Stimulated activated CD8-positive, alpha-beta memory T cell treated with anti-CD3 and anti-CD28 coated beads, Interleukin-7, amount 100 ng/mL, for 48 hours (primary cell): ENCODE results near the gene PLXNB2.
"Not testable (repeated sequence)": the region's sequence is repeated elsewhere in the genome, so short reads cannot be mapped to it uniquely, and the experiment has no call there.

Experiments used
- DNase-seq, 2 donors: peaks; one replicate each; pipeline ENCODE4 v3.0.0-alpha.2; 2020; ENCODE audit warnings: low read depth in 1 of 2; ENCODE audit errors: extremely low read depth in 1 of 2

Gene PLXNB2

GRCh38 chr22:50282361-50283155 is 24.9 kb downstream of the PLXNB2 start:
- no peak for DNase-seq

- no peak for DNase-seq
These were observed 25.5 kb downstream of the PLXNB2 start for GRCh38 chr22:50281957-50282356.

GRCh38 chr22:50281384-50281760 is 26.1 kb downstream of the PLXNB2 start:
- DNase-seq, result no peak

- DNase-seq, result no peak
These were observed 26.6 kb downstream of the PLXNB2 start for GRCh38 chr22:50280708-50281383.

GRCh38 chr22:50280022-50280707 is 27.3 kb downstream of the PLXNB2 start:
- no peak for DNase-seq

- DNase-seq, result no peak
These were observed 28.4 kb downstream of the PLXNB2 start for GRCh38 chr22:50278956-50279619.

- no peak for DNase-seq
These were observed 29.0 kb downstream of the PLXNB2 start for GRCh38 chr22:50278461-50278860.

GRCh38 chr22:50277761-50278160 is 29.7 kb downstream of the PLXNB2 start:
- no peak for DNase-seq

- DNase-seq, result peak in 1 of 2 donors; percentile 41
These were observed 31.3 kb downstream of the PLXNB2 start for GRCh38 chr22:50276143-50276542.

GRCh38 chr22:50275181-50276055 is 32.0 kb downstream of the PLXNB2 start:
- DNase-seq, result no peak

- DNase-seq, result no peak
These were observed 32.7 kb downstream of the PLXNB2 start for GRCh38 chr22:50274771-50275170.

GRCh38 chr22:50274311-50274710 is 33.1 kb downstream of the PLXNB2 start:
- no peak for DNase-seq

GRCh38 chr22:50273781-50274180 is 33.7 kb downstream of the PLXNB2 start:
- not testable (repeated sequence) for DNase-seq

- not testable (repeated sequence) for DNase-seq
These were observed 34.1 kb downstream of the PLXNB2 start for GRCh38 chr22:50273352-50273751.

- no peak for DNase-seq
These were observed 35.2 kb downstream of the PLXNB2 start for GRCh38 chr22:50272044-50272802.

- no peak for DNase-seq
These were observed 35.9 kb downstream of the PLXNB2 start for GRCh38 chr22:50271519-50271970.

- peak in 1 of 2 donors; percentile 45 for DNase-seq
These were observed 36.6 kb downstream of the PLXNB2 start for GRCh38 chr22:50270666-50271394.

- DNase-seq, result peak; percentile 34 to 56
These were observed 37.3 kb downstream of the PLXNB2 start, which contains the start of gene MAPK11 for GRCh38 chr22:50269970-50270665. Gene MAPK11, minus strand, starts transcription at chr22:50270380. Its CDS starts 88 bp downstream, at chr22:50270292.
